ENCODE results near the gene CIDEB. TPM values are rescaled to one million over a fixed set of nuclear protein-coding genes. Genes with fewer than 3 reads are reported as not detected.

Gene CIDEB
- total and polyA plus RNA-seq, 2 of the 13 experiments (the other 11 are each of a cell fraction or from before 2014, with no cell fraction given), result 35.8 to 110 TPM

DNA sequence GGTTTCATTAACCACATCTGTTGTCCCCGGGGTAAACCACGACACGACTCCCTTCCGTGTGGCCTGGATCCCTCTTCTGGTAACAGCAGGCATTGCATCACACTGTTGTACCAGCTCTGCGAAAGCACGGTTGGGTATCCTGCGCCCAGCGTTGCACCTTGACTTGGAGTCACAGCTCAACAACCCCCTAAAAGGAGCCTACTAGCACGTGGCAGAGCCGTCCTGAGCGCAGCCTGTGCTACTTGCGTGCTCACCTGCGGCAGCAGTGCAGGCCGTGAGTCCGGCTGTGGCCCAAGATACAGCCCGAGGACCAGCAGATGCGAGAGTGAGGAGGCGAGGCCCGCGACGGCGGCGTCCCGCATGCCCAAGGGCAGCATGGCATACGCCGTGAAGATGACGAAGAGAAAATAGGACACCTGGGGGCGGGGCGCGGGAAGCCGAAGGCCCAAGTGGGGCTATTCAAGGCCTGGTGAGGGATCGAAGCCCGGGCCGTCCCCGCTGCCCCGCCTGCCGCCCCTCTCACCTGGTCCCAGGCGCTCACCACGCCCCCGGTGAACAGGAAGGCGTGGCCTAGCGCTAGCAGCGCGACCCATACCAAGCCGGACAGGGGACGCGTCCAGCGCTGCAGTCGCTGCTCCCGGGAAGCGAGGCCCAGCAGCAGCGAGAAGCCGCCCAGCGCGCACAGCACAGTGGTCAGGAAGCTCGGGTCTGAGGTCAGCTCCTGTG is 24.7 kb upstream of the CIDEB start (continued):
- TF ChIP-seq, protein P1, sequence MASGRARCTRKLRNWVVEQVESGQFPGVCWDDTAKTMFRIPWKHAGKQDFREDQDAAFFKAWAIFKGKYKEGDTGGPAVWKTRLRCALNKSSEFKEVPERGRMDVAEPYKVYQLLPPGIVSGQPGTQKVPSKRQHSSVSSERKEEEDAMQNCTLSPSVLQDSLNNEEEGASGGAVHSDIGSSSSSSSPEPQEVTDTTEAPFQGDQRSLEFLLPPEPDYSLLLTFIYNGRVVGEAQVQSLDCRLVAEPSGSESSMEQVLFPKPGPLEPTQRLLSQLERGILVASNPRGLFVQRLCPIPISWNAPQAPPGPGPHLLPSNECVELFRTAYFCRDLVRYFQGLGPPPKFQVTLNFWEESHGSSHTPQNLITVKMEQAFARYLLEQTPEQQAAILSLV (CRISPR knock-in tag; IDR thresholded peaks at IDR 0.05; ENCODE audit: borderline replicate concordance), result peak; percentile 98
- TF ChIP-seq NFE2L2 (IDR thresholded peaks at IDR 0.05; ENCODE audit: low read length) (no peak), ZNF235 (CRISPR knock-in tag; IDR thresholded peaks at IDR 0.05; ENCODE audit: borderline replicate concordance) (peak; percentile 90), CREB1 (IDR thresholded peaks at IDR 0.05) (peak; percentile 51; the same call in 1 of the 2 replicates), CREB1 (CRISPR knock-in tag; IDR thresholded peaks at IDR 0.05) (no peak), YEATS4 (CRISPR knock-in tag; IDR thresholded peaks at IDR 0.05; ENCODE audit: borderline replicate concordance) (no peak; the same call in 1 of the 2 replicates), TCF7L2 (IDR thresholded peaks at IDR 0.05; ENCODE audit: low read depth, low read length) (no peak), ZNF292 (CRISPR knock-in tag; IDR thresholded peaks at IDR 0.05; ENCODE audit: borderline replicate concordance, low read depth) (peak; percentile 67), ZNF180 (CRISPR knock-in tag; IDR thresholded peaks at IDR 0.05; ENCODE audit: borderline replicate concordance, low read depth) (no peak), NCOA1 (CRISPR knock-in tag; IDR thresholded peaks at IDR 0.05) (peak; percentile 98), HNRNPL (IDR thresholded peaks at IDR 0.05; ENCODE audit: low read depth, low read length) (peak; percentile 95), ZNF572 (CRISPR knock-in tag; IDR thresholded peaks at IDR 0.05) (peak; percentile 26; the same call in 1 of the 2 replicates), TARDBP (CRISPR knock-in tag; IDR thresholded peaks at IDR 0.05) (0 out of 2 replicates have a peak, but pooled peaks have one; percentile 9), NR2F2 (IDR thresholded peaks at IDR 0.05; ENCODE audit: borderline replicate concordance, low read depth) (no peak), NFKBIZ (CRISPR knock-in tag; IDR thresholded peaks at IDR 0.05) (no peak; the same call in 1 of the 2 replicates), ZNF33A (CRISPR knock-in tag; IDR thresholded peaks at IDR 0.05; ENCODE audit: borderline replicate concordance) (no peak), ZNF224 (CRISPR knock-in tag; IDR thresholded peaks at IDR 0.05) (peak; percentile 29; the same call in 1 of the 2 replicates)
- TF ChIP-seq, protein P2, sequence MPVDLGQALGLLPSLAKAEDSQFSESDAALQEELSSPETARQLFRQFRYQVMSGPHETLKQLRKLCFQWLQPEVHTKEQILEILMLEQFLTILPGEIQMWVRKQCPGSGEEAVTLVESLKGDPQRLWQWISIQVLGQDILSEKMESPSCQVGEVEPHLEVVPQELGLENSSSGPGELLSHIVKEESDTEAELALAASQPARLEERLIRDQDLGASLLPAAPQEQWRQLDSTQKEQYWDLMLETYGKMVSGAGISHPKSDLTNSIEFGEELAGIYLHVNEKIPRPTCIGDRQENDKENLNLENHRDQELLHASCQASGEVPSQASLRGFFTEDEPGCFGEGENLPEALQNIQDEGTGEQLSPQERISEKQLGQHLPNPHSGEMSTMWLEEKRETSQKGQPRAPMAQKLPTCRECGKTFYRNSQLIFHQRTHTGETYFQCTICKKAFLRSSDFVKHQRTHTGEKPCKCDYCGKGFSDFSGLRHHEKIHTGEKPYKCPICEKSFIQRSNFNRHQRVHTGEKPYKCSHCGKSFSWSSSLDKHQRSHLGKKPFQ (CRISPR knock-in tag; IDR thresholded peaks at IDR 0.05; ENCODE audit: insufficient replicate concordance), result no peak
- TF ChIP-seq, protein P3, sequence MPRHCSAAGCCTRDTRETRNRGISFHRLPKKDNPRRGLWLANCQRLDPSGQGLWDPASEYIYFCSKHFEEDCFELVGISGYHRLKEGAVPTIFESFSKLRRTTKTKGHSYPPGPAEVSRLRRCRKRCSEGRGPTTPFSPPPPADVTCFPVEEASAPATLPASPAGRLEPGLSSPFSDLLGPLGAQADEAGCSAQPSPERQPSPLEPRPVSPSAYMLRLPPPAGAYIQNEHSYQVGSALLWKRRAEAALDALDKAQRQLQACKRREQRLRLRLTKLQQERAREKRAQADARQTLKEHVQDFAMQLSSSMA (CRISPR knock-in tag; IDR thresholded peaks at IDR 0.05), result peak; percentile 90; the same call in 1 of the 2 replicates
- TF ChIP-seq, protein P4, sequence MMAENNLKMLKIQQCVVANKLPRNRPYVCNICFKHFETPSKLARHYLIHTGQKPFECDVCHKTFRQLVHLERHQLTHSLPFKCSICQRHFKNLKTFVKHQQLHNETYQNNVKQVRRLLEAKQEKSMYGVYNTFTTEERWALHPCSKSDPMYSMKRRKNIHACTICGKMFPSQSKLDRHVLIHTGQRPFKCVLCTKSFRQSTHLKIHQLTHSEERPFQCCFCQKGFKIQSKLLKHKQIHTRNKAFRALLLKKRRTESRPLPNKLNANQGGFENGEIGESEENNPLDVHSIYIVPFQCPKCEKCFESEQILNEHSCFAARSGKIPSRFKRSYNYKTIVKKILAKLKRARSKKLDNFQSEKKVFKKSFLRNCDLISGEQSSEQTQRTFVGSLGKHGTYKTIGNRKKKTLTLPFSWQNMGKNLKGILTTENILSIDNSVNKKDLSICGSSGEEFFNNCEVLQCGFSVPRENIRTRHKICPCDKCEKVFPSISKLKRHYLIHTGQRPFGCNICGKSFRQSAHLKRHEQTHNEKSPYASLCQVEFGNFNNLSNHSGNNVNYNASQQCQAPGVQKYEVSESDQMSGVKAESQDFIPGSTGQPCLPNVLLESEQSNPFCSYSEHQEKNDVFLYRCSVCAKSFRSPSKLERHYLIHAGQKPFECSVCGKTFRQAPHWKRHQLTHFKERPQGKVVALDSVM (CRISPR knock-in tag; IDR thresholded peaks at IDR 0.05), result no peak
- TF ChIP-seq, protein P5, sequence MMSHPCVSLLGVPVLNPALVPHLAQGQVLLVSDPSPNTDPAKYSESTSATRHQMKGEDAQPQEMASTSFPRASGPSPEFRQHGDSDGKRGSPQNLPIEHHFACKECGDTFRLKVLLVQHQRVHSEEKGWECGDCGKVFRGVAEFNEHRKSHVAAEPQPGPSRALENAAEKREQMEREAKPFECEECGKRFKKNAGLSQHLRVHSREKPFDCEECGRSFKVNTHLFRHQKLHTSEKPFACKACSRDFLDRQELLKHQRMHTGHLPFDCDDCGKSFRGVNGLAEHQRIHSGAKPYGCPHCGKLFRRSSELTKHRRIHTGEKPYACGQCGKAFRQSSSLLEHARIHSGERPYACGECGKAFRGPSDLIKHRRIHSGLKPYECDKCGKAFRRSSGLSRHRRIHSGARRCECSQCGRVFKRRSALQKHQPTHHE (CRISPR knock-in tag; IDR thresholded peaks at IDR 0.05; ENCODE audit: borderline replicate concordance), result peak; percentile 61; the same call in 1 of the 2 replicates
- TF ChIP-seq, protein P6, sequence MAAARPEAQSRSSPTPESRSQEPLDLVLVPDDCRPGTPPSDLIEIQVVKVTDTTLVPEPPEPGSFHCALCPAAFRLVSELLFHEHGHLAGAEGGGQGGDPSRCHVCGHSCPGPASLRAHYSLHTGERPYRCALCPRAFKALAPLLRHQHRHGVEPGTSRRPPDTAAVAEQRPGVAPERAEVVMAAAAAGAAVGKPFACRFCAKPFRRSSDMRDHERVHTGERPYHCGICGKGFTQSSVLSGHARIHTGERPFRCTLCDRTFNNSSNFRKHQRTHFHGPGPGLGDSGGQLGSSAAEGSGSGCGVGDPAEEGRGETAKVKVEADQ (CRISPR knock-in tag; IDR thresholded peaks at IDR 0.05; ENCODE audit: borderline replicate concordance), result peak; percentile 91

Data from HepG2 (cell line).